Prostate gland (tissue), 2 donors: Measurements from ENCODE around the gene BUD23.

ENCODE experiments used
- CTCF ChIP-seq, 4 experiments: fragments of 200-600 bp in 2 of 4; fragments of 450-650 bp in 2 of 4; sonication (generic) in 2 of 4; IDR thresholded peaks; 1 replicate in 3 of 4; 2 replicates in 1 of 4; pipeline ENCODE4 v1.5.1; 2016 to 2019; ENCODE audit warnings: antibody characterized with exemption in 4 of 4, mild to moderate bottlenecking in 2 of 4, moderate library complexity in 2 of 4
- POLR2A ChIP-seq: fragments of 450-650 bp; IDR thresholded peaks from one replicate; pipeline ENCODE4 v1.6.1; 2016; ENCODE audit warnings: antibody characterized with exemption, mild to moderate bottlenecking

GRCh38 chr7:73683788-73684693 lies 644 bp downstream of the BUD23 start:
- TF ChIP-seq CTCF (IDR thresholded peaks at IDR 0.05) (no peak), POLR2A (no peak)
